HEK293T (cell line): ENCODE data around the gene CYB5D1.
A peak's percentile ranks its signal among the peaks of the same experiment; 100 is the strongest.

Experiments used
- BHLHE40 ChIP-seq: fragments of 450-650 bp; IDR thresholded peaks from 2 replicates; pipeline ENCODE4 v1.6.1; 2016; ENCODE audit warnings: mild to moderate bottlenecking, moderate library complexity, borderline replicate concordance
- FOXM1 ChIP-seq: fragments of 450-650 bp; IDR thresholded peaks from 2 replicates; pipeline ENCODE4 v1.6.1; 2017; ENCODE audit warnings: mild to moderate bottlenecking, borderline replicate concordance
- PKNOX1 ChIP-seq: fragments of 450-650 bp; IDR thresholded peaks from 2 replicates; pipeline ENCODE4 v1.6.1; 2016
- SP1 ChIP-seq: fragments of 450-650 bp; IDR thresholded peaks from 2 replicates; pipeline ENCODE4 v1.6.1; 2017
- SUZ12 ChIP-seq: fragments of 450-650 bp; IDR thresholded peaks from 2 replicates; pipeline ENCODE4 v1.6.1; 2016; ENCODE audit warnings: mild to moderate bottlenecking

- TF ChIP-seq BHLHE40 (no peak), SP1 (no peak), FOXM1 (no peak), SUZ12 (no peak), PKNOX1 (peak; percentile 49)
Measured at GRCh38 chr17:7841915-7842379, 15.9 kb upstream of the CYB5D1 start.
